GM12874 (cell line): ENCODE data around the gene LTBP2.

Experiments
- CTCF ChIP-seq: IDR thresholded peaks from 2 replicates; pipeline ENCODE4 v1.5.1; 2011; ENCODE audit warnings: low read depth, mild to moderate bottlenecking, control low read depth, low read length, moderate library complexity; ENCODE audit not compliant: insufficient read depth

Gene LTBP2

GRCh38 chr14:74532246-74532645, 79.8 kb downstream of the LTBP2 start:
- TF ChIP-seq CTCF, result no peak

GRCh38 chr14:74531467-74531866, 80.6 kb downstream of the LTBP2 start:
- TF ChIP-seq CTCF, result no peak

GRCh38 chr14:74531006-74531405, 81.0 kb downstream of the LTBP2 start:
- no peak for TF ChIP-seq CTCF

GRCh38 chr14:74528886-74529285, 83.2 kb downstream of the LTBP2 start:
- TF ChIP-seq CTCF, result no peak

- TF ChIP-seq CTCF, result no peak
Measured at GRCh38 chr14:74528406-74528805, 83.6 kb downstream of the LTBP2 start.

- no peak for TF ChIP-seq CTCF
Measured at GRCh38 chr14:74527736-74528280, 84.2 kb downstream of the LTBP2 start.

- TF ChIP-seq CTCF, result no peak
Measured at GRCh38 chr14:74526854-74527585, 85.0 kb downstream of the LTBP2 start.
